Loucy (cell line): ENCODE measurements around the gene ARHGAP26.

Source experiments
- EZH2phosphoT487 ChIP-seq: fragments of 200-600 bp; IDR thresholded peaks from 2 replicates; pipeline ENCODE4 v1.6.1; 2018; ENCODE audit warnings: antibody characterized with exemption, mild to moderate bottlenecking, moderate library complexity, borderline replicate concordance
- TF ChIP-seq, protein P1 (sequence below): fragments of 200-600 bp; sonication (generic); conservative IDR thresholded peaks from 2 replicates; pipeline ENCODE4 v1.5.1; 2014; ENCODE audit warnings: mild to moderate bottlenecking, antibody characterized with exemption, low read length

DNA sequence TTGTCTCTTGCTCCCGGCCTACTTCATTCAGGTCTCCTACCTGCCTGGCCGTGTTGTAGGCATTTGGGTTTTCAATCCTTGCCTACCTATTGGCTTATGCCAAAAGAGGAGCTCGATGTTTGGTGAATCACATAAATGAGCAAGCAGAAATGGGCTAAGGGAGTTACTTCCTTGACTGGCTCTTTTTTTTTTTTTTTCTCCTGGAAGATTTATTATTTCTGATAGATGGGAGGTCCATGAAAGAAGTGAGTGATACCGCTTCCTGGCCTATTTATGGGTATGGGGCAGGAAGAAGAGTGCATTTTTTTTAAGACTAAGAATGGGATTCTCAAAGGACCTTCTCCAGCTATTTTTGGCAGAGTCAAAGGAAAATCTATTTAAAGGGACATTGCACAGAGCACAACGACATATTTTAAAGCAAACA lies 294.1 kb downstream of the ARHGAP26 start:
- TF ChIP-seq, protein P1, sequence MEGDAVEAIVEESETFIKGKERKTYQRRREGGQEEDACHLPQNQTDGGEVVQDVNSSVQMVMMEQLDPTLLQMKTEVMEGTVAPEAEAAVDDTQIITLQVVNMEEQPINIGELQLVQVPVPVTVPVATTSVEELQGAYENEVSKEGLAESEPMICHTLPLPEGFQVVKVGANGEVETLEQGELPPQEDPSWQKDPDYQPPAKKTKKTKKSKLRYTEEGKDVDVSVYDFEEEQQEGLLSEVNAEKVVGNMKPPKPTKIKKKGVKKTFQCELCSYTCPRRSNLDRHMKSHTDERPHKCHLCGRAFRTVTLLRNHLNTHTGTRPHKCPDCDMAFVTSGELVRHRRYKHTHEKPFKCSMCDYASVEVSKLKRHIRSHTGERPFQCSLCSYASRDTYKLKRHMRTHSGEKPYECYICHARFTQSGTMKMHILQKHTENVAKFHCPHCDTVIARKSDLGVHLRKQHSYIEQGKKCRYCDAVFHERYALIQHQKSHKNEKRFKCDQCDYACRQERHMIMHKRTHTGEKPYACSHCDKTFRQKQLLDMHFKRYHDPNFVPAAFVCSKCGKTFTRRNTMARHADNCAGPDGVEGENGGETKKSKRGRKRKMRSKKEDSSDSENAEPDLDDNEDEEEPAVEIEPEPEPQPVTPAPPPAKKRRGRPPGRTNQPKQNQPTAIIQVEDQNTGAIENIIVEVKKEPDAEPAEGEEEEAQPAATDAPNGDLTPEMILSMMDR, result no peak
- no peak for TF ChIP-seq EZH2phosphoT487
